Gastrocnemius medialis (tissue), 4 donors: ENCODE data around the gene ANXA2. TPM values are rescaled to one million over a fixed set of nuclear protein-coding genes. Genes with fewer than 3 reads are reported as not detected.

Experiments
- ATAC-seq, 2 donors: fragments of 150-250 bp; one replicate each; pipeline ENCODE4 v1.9.1; 2016
- DNase-seq, 2 donors: peaks; one replicate each; pipeline ENCODE4 v3.0.0-alpha.2; 2019
- H3K27ac ChIP-seq, 4 donors: fragments of 200-600 bp; sonication (generic); 1 replicate in 1 of 4; 2 replicates in 3 of 4; pipeline ENCODE4 v1.5.1; 2016 to 2018; ENCODE audit warnings: mild to moderate bottlenecking in 2 of 4, moderate library complexity in 1 of 4
- H3K27me3 ChIP-seq, 3 donors: fragments of 200-600 bp; sonication (generic) in 2 of 3; 1 replicate in 1 of 3; 2 replicates in 2 of 3; pipeline versions ENCODE4 v1.5.1 to v1.6.0; 2016 to 2019; ENCODE audit warnings: mild to moderate bottlenecking in 1 of 3, moderate library complexity in 1 of 3
- H3K36me3 ChIP-seq, 2 donors: fragments of 200-600 bp; sonication (generic) in 1 of 2; one replicate each; pipeline ENCODE4 v1.5.1; 2017 to 2018
- H3K4me1 ChIP-seq, 2 donors: fragments of 200-600 bp; sonication (generic) in 1 of 2; one replicate each; pipeline ENCODE4 v1.5.1; 2016 to 2017; ENCODE audit warnings: mild to moderate bottlenecking in 2 of 2
- H3K4me3 ChIP-seq, 4 donors: fragments of 200-600 bp; sonication (generic) in 3 of 4; 1 replicate in 1 of 4; 2 replicates in 3 of 4; pipeline ENCODE4 v1.5.1; 2016 to 2019; ENCODE audit warnings: mild to moderate bottlenecking in 2 of 4
- H3K9me3 ChIP-seq, 3 donors: fragments of 200-600 bp; sonication (generic) in 2 of 3; 1 replicate in 1 of 3; 2 replicates in 2 of 3; pipeline ENCODE4 v1.5.1; 2016 to 2019
- CTCF ChIP-seq, 5 experiments: fragments of 450-650 bp in 3 of 5; fragments of 200-600 bp in 2 of 5; sonication (generic) in 2 of 5; IDR thresholded peaks in 4 of 5; conservative IDR thresholded peaks in 1 of 5; 1 replicate in 4 of 5; 2 replicates in 1 of 5; pipeline ENCODE4 v1.5.1; 2016 to 2019; ENCODE audit warnings: antibody characterized with exemption in 5 of 5, mild to moderate bottlenecking in 3 of 5, moderate library complexity in 3 of 5
- POLR2A ChIP-seq, 2 donors: fragments of 450-650 bp; IDR thresholded peaks; one replicate each; pipeline ENCODE4 v1.6.1; 2017; ENCODE audit warnings: antibody characterized with exemption in 2 of 2, mild to moderate bottlenecking in 2 of 2, moderate library complexity in 2 of 2
- in situ Hi-C, 4 donors: fragments of 200-750 bp; cut with MboI; loops; one replicate each; pipeline versions ENCODE4 v1.15.0 to v1.8.0; 2017; ENCODE audit warnings: low sequenced_read_pairs in 4 of 4
- intact Hi-C: fragments of 100-400 bp; cut with DNase I; formaldehyde crosslinking; loops from one replicate; pipeline ENCODE4 v1.15.1; 2023; ENCODE audit warnings: low total_unique reads
- total RNA-seq, 4 donors: library from RNA; depleted of rRNA; stranded (reverse); fragments of >200 nt; gene quantifications; one replicate each; pipeline versions ENCODE4 v1.1.0 to v1.2.3, GENCODE V29; 2016

Gene ANXA2
- total RNA-seq, 4 donors from 2014 or later = 266 to 386 (median 323) TPM

- in situ Hi-C loops = loop anchor here in 2 of 4 donors (10.0 to 25.0 kb wide), 3 partner anchors 89 to 632 kb away; no protein-coding TSS in a partner anchor
- Histone ChIP-seq H3K36me3 (no peaks in the 10 kb centered on the region), H3K9me3 (no peaks in the 10 kb centered on the region), H3K27me3 (peaks cover 0 to 2% (median 0%) of the 10 kb centered on the region in 3 donors), H3K27ac (no peak overlapping the region), H3K4me1 (peaks cover 0 to 4% of the 10 kb centered on the region in 2 donors), H3K4me3 (no peak overlapping the region)
- intact Hi-C loops = loop anchor here (5.0 to 10.0 kb wide), 2 partner anchors 602 to 794 kb away; no protein-coding TSS in a partner anchor
- DNase-seq (no peak), ATAC-seq (no peak)
- no peak for TF ChIP-seq POLR2A (IDR thresholded peaks at IDR 0.05)
- TF ChIP-seq CTCF (IDR thresholded peaks at IDR 0.05 in 4 of 5, conservative IDR thresholded peaks at IDR 0.05 in 1 of 5) = no peak
Measured at GRCh38 chr15:60326343-60326742, 71.4 kb downstream of the ANXA2 start.

DNA sequence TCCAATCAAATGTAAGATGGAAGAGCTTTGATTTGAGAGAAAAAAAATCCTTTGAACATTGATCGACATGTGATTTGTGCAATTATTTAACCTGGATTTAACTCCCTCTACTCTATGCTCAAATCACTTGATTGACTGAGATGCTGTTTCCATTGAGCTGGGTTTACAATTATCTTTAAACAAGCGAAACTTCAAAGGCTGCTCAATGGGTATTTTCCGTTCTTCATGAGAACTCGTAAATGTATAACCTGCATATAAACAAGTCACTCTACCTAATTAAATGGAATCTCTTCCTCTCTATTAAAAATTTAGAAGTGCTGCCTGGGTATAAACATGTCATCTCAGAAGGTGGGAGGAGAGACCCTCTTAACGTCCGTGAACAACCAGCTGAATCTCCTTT, 71.9 kb downstream of the ANXA2 start:
- ATAC-seq (no peak), DNase-seq (no peak)
- no peaks in the 10 kb centered on the region for H3K9me3 ChIP-seq
- intact Hi-C loops (loop anchor here (5.0 to 10.0 kb wide), 2 partner anchors 601 to 794 kb away; no protein-coding TSS in a partner anchor), in situ Hi-C loops (loop anchor here in 2 of 4 donors (10.0 to 25.0 kb wide), 3 partner anchors 89 to 631 kb away; no protein-coding TSS in a partner anchor)
- no peak for TF ChIP-seq CTCF (IDR thresholded peaks at IDR 0.05 in 4 of 5, conservative IDR thresholded peaks at IDR 0.05 in 1 of 5)
- no peak for TF ChIP-seq POLR2A (IDR thresholded peaks at IDR 0.05)
- H3K4me3 ChIP-seq = no peak overlapping the region
- peaks cover 0 to 2% (median 0%) of the 10 kb centered on the region in 3 donors for H3K27me3 ChIP-seq
- peaks cover 0 to 4% of the 10 kb centered on the region in 2 donors for H3K4me1 ChIP-seq
- H3K36me3 ChIP-seq = no peaks in the 10 kb centered on the region
- no peak overlapping the region for H3K27ac ChIP-seq

DNA sequence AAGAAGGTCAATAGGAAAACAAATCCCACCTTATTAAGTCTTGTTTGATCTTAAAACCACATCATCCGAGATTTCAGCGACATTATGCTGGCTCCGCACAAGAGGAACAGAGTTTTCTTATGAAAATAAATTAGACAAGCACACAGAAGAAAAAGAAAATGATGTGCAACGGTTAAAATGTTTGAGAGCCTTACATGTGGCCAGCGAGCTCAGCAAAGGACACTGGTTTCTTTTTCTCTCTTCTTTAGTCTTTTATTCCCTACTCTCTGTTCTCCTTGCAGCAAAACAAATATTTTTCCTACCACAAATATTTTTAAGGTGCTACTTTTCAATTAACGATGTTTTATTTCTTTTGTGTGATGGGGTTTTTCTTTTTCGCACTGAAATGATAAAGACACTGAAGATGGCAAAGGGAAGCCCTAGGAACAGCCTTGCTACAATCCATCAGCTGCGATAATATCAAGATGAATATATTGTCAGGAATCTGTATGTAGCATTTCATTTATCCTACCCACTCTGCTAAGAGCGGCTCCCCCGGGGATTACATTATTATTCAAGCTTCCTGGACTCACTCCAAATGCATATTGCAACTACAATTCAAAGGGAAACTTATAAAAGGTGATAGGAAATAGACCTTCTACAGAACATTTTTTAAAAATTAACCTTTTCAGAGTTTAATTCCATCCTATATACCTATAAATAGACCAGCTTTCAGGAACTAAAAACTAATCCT, 72.9 kb downstream of the ANXA2 start:
- Histone ChIP-seq H3K4me1 (peaks cover 0 to 4% of the 10 kb centered on the region in 2 donors), H3K27me3 (peaks cover 0 to 2% (median 0%) of the 10 kb centered on the region in 3 donors), H3K36me3 (no peaks in the 10 kb centered on the region), H3K27ac (no peak overlapping the region), H3K4me3 (no peak overlapping the region), H3K9me3 (no peaks in the 10 kb centered on the region)
- no peak for TF ChIP-seq CTCF (IDR thresholded peaks at IDR 0.05 in 4 of 5, conservative IDR thresholded peaks at IDR 0.05 in 1 of 5)
- no peak for TF ChIP-seq POLR2A (IDR thresholded peaks at IDR 0.05)
- ATAC-seq = no peak
- intact Hi-C loops = loop anchor here (5.0 to 10.0 kb wide), 2 partner anchors 600 to 793 kb away; no protein-coding TSS in a partner anchor
- in situ Hi-C loops = loop anchor here (10.0 to 25.0 kb wide), 5 partner anchors 88 to 630 kb away; no protein-coding TSS in a partner anchor
- no peak for DNase-seq

DNA sequence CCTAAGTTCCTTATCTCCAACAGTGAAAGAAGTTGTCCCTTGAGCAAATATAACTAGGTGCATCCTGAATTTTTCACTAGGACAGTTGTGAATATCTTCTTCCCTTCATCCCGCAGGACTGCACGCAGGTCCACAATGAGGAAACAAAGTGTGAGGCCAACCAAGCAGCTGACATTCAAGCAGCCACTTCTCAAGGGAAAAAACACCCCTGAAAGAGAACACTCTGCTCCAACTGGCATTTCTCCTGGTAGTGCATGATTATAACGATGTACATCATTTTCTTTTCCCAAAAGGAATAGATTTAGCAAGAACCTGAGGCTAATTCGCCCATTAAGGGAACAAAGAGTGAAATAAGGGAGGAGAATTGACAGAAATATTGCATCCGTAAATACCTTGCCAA, 74.5 kb downstream of the ANXA2 start:
- H3K9me3 ChIP-seq = no peaks in the 10 kb centered on the region
- DNase-seq (peak in 1 of 2 donors; percentile 21), ATAC-seq (peak; percentile 41 to 55)
- intact Hi-C loops (loop anchor here (10.0 kb wide), 1 partner anchor 599 kb away; no protein-coding TSS in a partner anchor), in situ Hi-C loops (loop anchor here (10.0 to 25.0 kb wide), 4 partner anchors 411 to 629 kb away; no protein-coding TSS in a partner anchor)
- peaks cover 0 to 2% (median 0%) of the 10 kb centered on the region in 3 donors for H3K27me3 ChIP-seq
- H3K4me3 ChIP-seq = no peak overlapping the region
- H3K27ac ChIP-seq = no peak overlapping the region
- H3K36me3 ChIP-seq = no peaks in the 10 kb centered on the region
- TF ChIP-seq POLR2A (IDR thresholded peaks at IDR 0.05) (no peak), CTCF (IDR thresholded peaks at IDR 0.05 in 4 of 5, conservative IDR thresholded peaks at IDR 0.05 in 1 of 5) (no peak)
- no peaks in the 10 kb centered on the region for H3K4me1 ChIP-seq
